Mammary epithelial cell (primary cell): ENCODE measurements around the gene PLEKHA3.

Source experiments
- EZH2 ChIP-seq: IDR thresholded peaks from 2 replicates; pipeline ENCODE4 v1.6.1; 2012; ENCODE audit warnings: low read length, inconsistent platforms, borderline replicate concordance
- TF ChIP-seq, protein P1 (sequence below), 2 donors: IDR thresholded peaks in 1 of 2; conservative IDR thresholded peaks in 1 of 2; 2 replicates each; pipeline ENCODE4 v1.5.1; 2011 to 2012; ENCODE audit warnings: inconsistent platforms in 2 of 2, low read length in 2 of 2, mild to moderate bottlenecking in 2 of 2, control low read depth in 1 of 2, low read depth in 1 of 2; ENCODE audit not compliant: insufficient read depth in 1 of 2; ENCODE audit errors: extremely low read depth in 1 of 2

DNA sequence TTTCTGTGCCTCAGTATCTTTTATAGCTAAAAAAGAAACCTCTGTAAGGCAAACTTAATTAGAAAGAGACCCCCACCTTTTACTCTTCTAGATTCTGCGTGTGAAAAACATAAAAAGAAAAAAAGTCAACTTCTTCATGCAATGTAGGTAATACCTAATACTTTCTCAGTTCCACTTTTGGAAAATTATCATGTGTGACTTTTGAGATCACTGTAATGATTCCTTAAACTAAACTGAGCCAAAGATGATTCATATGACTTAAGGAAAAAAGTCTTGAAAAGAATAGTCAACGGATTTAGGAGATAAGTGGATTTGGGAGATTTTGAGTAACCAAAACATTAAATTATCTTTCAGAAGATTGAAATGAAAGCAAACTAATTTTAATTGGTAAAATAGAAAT lies 48.9 kb downstream of the PLEKHA3 start:
- TF ChIP-seq, protein P1, sequence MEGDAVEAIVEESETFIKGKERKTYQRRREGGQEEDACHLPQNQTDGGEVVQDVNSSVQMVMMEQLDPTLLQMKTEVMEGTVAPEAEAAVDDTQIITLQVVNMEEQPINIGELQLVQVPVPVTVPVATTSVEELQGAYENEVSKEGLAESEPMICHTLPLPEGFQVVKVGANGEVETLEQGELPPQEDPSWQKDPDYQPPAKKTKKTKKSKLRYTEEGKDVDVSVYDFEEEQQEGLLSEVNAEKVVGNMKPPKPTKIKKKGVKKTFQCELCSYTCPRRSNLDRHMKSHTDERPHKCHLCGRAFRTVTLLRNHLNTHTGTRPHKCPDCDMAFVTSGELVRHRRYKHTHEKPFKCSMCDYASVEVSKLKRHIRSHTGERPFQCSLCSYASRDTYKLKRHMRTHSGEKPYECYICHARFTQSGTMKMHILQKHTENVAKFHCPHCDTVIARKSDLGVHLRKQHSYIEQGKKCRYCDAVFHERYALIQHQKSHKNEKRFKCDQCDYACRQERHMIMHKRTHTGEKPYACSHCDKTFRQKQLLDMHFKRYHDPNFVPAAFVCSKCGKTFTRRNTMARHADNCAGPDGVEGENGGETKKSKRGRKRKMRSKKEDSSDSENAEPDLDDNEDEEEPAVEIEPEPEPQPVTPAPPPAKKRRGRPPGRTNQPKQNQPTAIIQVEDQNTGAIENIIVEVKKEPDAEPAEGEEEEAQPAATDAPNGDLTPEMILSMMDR (conservative IDR thresholded peaks at IDR 0.05 in 1 of 2, IDR thresholded peaks at IDR 0.05 in 1 of 2; ENCODE audit: extremely low read depth in 1 of 2, insufficient read depth in 1 of 2, low read depth in 1 of 2, low read length in 2 of 2) = no peak
- TF ChIP-seq EZH2 = no peak
